Adrenal gland (tissue), 5 donors: ENCODE data around the gene AFP.

Source experiments
- CTCF ChIP-seq, 6 experiments: fragments of 450-650 bp in 4 of 6; fragments of 200-600 bp in 2 of 6; sonication (generic) in 1 of 6; IDR thresholded peaks; 1 replicate in 5 of 6; 2 replicates in 1 of 6; pipeline versions ENCODE4 v1.5.1 to v1.8.0; 2016 to 2021; ENCODE audit warnings: antibody characterized with exemption in 6 of 6, mild to moderate bottlenecking in 2 of 6, moderate library complexity in 1 of 6
- POLR2A ChIP-seq, 2 donors: fragments of 450-650 bp; IDR thresholded peaks; one replicate each; pipeline ENCODE4 v1.6.1; 2017; ENCODE audit warnings: antibody characterized with exemption in 2 of 2, mild to moderate bottlenecking in 2 of 2, moderate library complexity in 1 of 2
- donor health status: DM: no; HTN: no; CAD: no.

GRCh38 chr4:73387552-73387951, 48.5 kb upstream of the AFP start:
- TF ChIP-seq POLR2A (IDR thresholded peaks at IDR 0.05) (no peak), CTCF (IDR thresholded peaks at IDR 0.05) (no peak)
